Tibial nerve (tissue), 4 donors: Measurements from ENCODE around the gene PRKCB.

Experiments used
- CTCF ChIP-seq, 5 experiments: fragments of 200-600 bp in 3 of 5; fragments of 450-650 bp in 2 of 5; sonication (generic) in 3 of 5; IDR thresholded peaks; one replicate each; pipeline ENCODE4 v1.5.1; 2016 to 2019; ENCODE audit warnings: antibody characterized with exemption in 5 of 5, mild to moderate bottlenecking in 3 of 5, moderate library complexity in 2 of 5
- EP300 ChIP-seq, 2 donors: sonication (generic); formaldehyde crosslinking; IDR thresholded peaks; one replicate each; pipeline ENCODE4 v1.6.1; 2017; ENCODE audit warnings: antibody characterized with exemption in 2 of 2, mild to moderate bottlenecking in 1 of 2
- POLR2A ChIP-seq, 2 donors: fragments of 450-650 bp; IDR thresholded peaks; one replicate each; pipeline ENCODE4 v1.6.1; 2017; ENCODE audit warnings: antibody characterized with exemption in 2 of 2, mild to moderate bottlenecking in 2 of 2, moderate library complexity in 2 of 2

DNA sequence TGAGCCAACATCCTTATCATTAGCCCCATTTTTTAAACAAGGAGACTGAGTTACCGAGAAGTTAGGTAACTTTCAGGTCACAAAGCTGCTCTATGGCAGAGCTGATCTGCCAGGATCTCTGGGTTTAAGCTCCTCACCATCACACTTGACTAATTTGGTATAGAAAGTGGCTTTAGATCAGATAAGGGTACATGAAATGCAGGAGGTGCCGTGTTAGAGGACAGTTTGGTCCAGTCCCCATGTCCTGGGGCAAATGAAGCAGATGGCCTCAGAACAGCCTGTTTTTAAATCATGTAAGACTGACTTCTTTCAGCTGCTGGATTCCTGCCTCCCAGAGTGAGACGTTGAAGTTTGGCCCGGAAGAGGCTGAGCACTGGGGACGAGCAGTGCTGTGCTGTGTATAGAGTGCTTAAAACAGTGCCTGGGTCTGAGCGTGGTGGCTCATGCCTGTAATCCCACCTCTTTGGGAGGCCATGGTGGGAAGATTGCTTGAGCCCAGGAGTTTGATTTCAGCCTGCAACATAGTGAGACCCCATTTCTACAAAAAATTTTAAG, 233.3 kb downstream of the PRKCB start:
- no peak for TF ChIP-seq CTCF (IDR thresholded peaks at IDR 0.05)
- TF ChIP-seq POLR2A (IDR thresholded peaks at IDR 0.05): no peak
- TF ChIP-seq EP300 (IDR thresholded peaks at IDR 0.05): no peak
